Measurements from ENCODE around the gene PRKD3. TPM values are rescaled to one million over a fixed set of nuclear protein-coding genes. Genes with fewer than 3 reads are reported as not detected.
A peak's percentile ranks its signal among the peaks of the same experiment; 100 is the strongest.

Gene PRKD3
- total RNA-seq, 1 experiment from 2014 or later: 23.9 TPM

GRCh38 chr2:37350034-37350433 lies 25.4 kb upstream of the PRKD3 start:
- Mint-ChIP-seq H3K36me3 (ENCODE audit: insufficient read depth, unreplicated experiment) (no peaks in the 10 kb centered on the region), H3K9me3 (ENCODE audit: unreplicated experiment) (no peaks in the 10 kb centered on the region), H3K4me1 (ENCODE audit: insufficient read depth, unreplicated experiment) (no peaks in the 10 kb centered on the region), H3K27ac (ENCODE audit: low read depth, unreplicated experiment) (no peak overlapping the region), H3K27me3 (ENCODE audit: insufficient read depth, unreplicated experiment) (no peaks in the 10 kb centered on the region), H3K4me3 (ENCODE audit: unreplicated experiment) (no peak overlapping the region)
- intact Hi-C loops (cut with micrococcal nuclease): no loop called here
- no peak for TF ChIP-seq CTCF (IDR thresholded peaks at IDR 0.05; ENCODE audit: unreplicated experiment)
- no TSS peak for BruUV-seq (replicated peaks)
- ChIA-PET POLR2A (interaction anchor here (0.9 to 1.0 kb wide), 2 partner anchors 25 kb away, joined by 3 to 4 read pairs; partner anchors contain the start of gene PRKD3), CTCF (interaction anchor here (0.8 to 1.1 kb wide), 3 partner anchors 9 to 41 kb away, joined by 3 to 4 read pairs (median 3); no protein-coding TSS in a partner anchor)
- DNase-seq (ENCODE audit: unreplicated experiment): peak; percentile 21

GRCh38 chr2:37349231-37349860 lies 24.7 kb upstream of the PRKD3 start:
- DNase-seq (ENCODE audit: unreplicated experiment): no peak
- POLR2A ChIA-PET: interaction anchor here (0.7 to 0.9 kb wide), 3 partner anchors 11 to 25 kb away, joined by 4 to 5 read pairs (median 4); partner anchors contain the start of gene PRKD3
- no peak for TF ChIP-seq CTCF (IDR thresholded peaks at IDR 0.05; ENCODE audit: unreplicated experiment)
- no peaks in the 10 kb centered on the region for H3K9me3 Mint-ChIP-seq (ENCODE audit: unreplicated experiment)
- CTCF ChIA-PET: interaction anchor here (0.8 to 1.6 kb wide), 4 partner anchors 8 to 529 kb away, joined by 3 to 4 read pairs (median 4); no protein-coding TSS in a partner anchor
- BruUV-seq (replicated peaks): no TSS peak
- no peaks in the 10 kb centered on the region for H3K27me3 Mint-ChIP-seq (ENCODE audit: insufficient read depth, unreplicated experiment)
- no peaks in the 10 kb centered on the region for H3K4me1 Mint-ChIP-seq (ENCODE audit: insufficient read depth, unreplicated experiment)
- no peak overlapping the region for H3K4me3 Mint-ChIP-seq (ENCODE audit: unreplicated experiment)
- intact Hi-C loops (cut with micrococcal nuclease): no loop called here
- no peak overlapping the region for H3K27ac Mint-ChIP-seq (ENCODE audit: low read depth, unreplicated experiment)
- H3K36me3 Mint-ChIP-seq (ENCODE audit: insufficient read depth, unreplicated experiment): no peaks in the 10 kb centered on the region

- no peak for DNase-seq (ENCODE audit: unreplicated experiment)
- Mint-ChIP-seq H3K27me3 (ENCODE audit: insufficient read depth, unreplicated experiment) (no peaks in the 10 kb centered on the region), H3K4me1 (ENCODE audit: insufficient read depth, unreplicated experiment) (peaks cover 10% of the 10 kb centered on the region), H3K4me3 (ENCODE audit: unreplicated experiment) (no peak overlapping the region), H3K9me3 (ENCODE audit: unreplicated experiment) (no peaks in the 10 kb centered on the region), H3K36me3 (ENCODE audit: insufficient read depth, unreplicated experiment) (no peaks in the 10 kb centered on the region), H3K27ac (ENCODE audit: low read depth, unreplicated experiment) (no peak overlapping the region)
- TF ChIP-seq CTCF (IDR thresholded peaks at IDR 0.05; ENCODE audit: unreplicated experiment): no peak
- no TSS peak for BruUV-seq (replicated peaks)
- ChIA-PET POLR2A (interaction anchor here (1.3 kb wide), 1 partner anchor 11 kb away, joined by 3 read pairs; no protein-coding TSS in a partner anchor), CTCF (interaction anchor here (0.5 to 1.6 kb wide), 4 partner anchors 10 to 931 kb away, joined by 3 to 6 read pairs (median 4); no protein-coding TSS in a partner anchor)
- intact Hi-C loops (cut with micrococcal nuclease): no loop called here
Observed at GRCh38 chr2:37348155-37348554, 23.5 kb upstream of the PRKD3 start.

GRCh38 chr2:37344453-37345361 lies 20.1 kb upstream of the PRKD3 start, which contains the start of gene QPCT:
Gene QPCT (plus strand): TSS chr2:37344630. CDS start chr2:37344732, 102 bp downstream.
- Mint-ChIP-seq H3K4me3 (ENCODE audit: unreplicated experiment) (no peak within 1 kb of the TSS), H3K27ac (ENCODE audit: low read depth, unreplicated experiment) (peak within 1 kb of the TSS; percentile 76), H3K9me3 (ENCODE audit: unreplicated experiment) (no peaks in the 10 kb centered on the region)

More at GRCh38 chr2:37344453-37345361, 20.1 kb upstream of the PRKD3 start, which contains the start of gene QPCT:
- no peaks in the 10 kb centered on the region for H3K27me3 Mint-ChIP-seq (ENCODE audit: insufficient read depth, unreplicated experiment)
- intact Hi-C loops (cut with micrococcal nuclease): no loop called here
- ChIA-PET POLR2A (interaction anchor here (1.4 kb wide), 1 partner anchor 20 kb away, joined by 6 read pairs; the partner anchor contains the start of gene PRKD3), CTCF (no interaction called here)
- no TSS peak for BruUV-seq (replicated peaks)
- TF ChIP-seq CTCF (IDR thresholded peaks at IDR 0.05; ENCODE audit: unreplicated experiment): no peak
- H3K4me1 Mint-ChIP-seq (ENCODE audit: insufficient read depth, unreplicated experiment): peaks cover 10% of the 10 kb centered on the region
- H3K36me3 Mint-ChIP-seq (ENCODE audit: insufficient read depth, unreplicated experiment): no peaks in the 10 kb centered on the region
- no peak for DNase-seq (ENCODE audit: unreplicated experiment)

All from MCF 10A (cell line).